GM23338 (cell line): ENCODE measurements around the gene ZNF333. TPM values are rescaled to one million over a fixed set of nuclear protein-coding genes. Genes with fewer than 3 reads are reported as not detected.

Source experiments
- ATAC-seq: fragments of 200-7000 bp; cut with Tn5 transposase; 3 replicates; pipeline ENCODE4 v1.9.1; 2020
- DNase-seq: peaks from one replicate; pipeline ENCODE4 v3.0.0-alpha.2; 2015; ENCODE audit warnings: low spot score
- H2AFZ ChIP-seq: fragments of 200-600 bp; sonication (generic); 2 replicates; pipeline ENCODE4 v1.8.0; 2016; ENCODE audit warnings: antibody characterized with exemption, mild to moderate bottlenecking, moderate library complexity
- H3F3A ChIP-seq: fragments of 200-600 bp; sonication (generic); replicated peaks from 2 replicates; pipeline ENCODE4 v1.8.0; 2017; ENCODE audit warnings: antibody characterized with exemption, mixed run types, low read depth
- H3K27ac ChIP-seq: fragments of 200-600 bp; sonication (generic); 2 replicates; pipeline ENCODE4 v1.6.1; 2016; ENCODE audit warnings: low read depth
- H3K27me3 ChIP-seq: fragments of 200-600 bp; sonication (generic); 2 replicates; pipeline ENCODE4 v1.8.0; 2016; ENCODE audit warnings: mild to moderate bottlenecking, mixed run types, moderate library complexity; ENCODE audit not compliant: insufficient read depth
- H3K36me3 ChIP-seq: fragments of 200-600 bp; sonication (generic); 2 replicates; pipeline ENCODE4 v1.8.0; 2016; ENCODE audit warnings: mild to moderate bottlenecking; ENCODE audit not compliant: insufficient read depth
- H3K4me1 ChIP-seq: fragments of 200-600 bp; sonication (generic); 2 replicates; pipeline ENCODE4 v1.8.0; 2016; ENCODE audit warnings: mild to moderate bottlenecking, moderate library complexity; ENCODE audit not compliant: insufficient read depth
- H3K4me2 ChIP-seq: fragments of 200-600 bp; sonication (generic); 2 replicates; pipeline ENCODE4 v1.7.1; 2017; ENCODE audit warnings: mixed run types
- H3K4me3 ChIP-seq: fragments of 200-600 bp; sonication (generic); 2 replicates; pipeline ENCODE4 v1.6.1; 2016; ENCODE audit warnings: mixed run types
- H3K79me2 ChIP-seq: fragments of 200-600 bp; sonication (generic); replicated peaks from 2 replicates; pipeline ENCODE4 v1.8.0; 2017; ENCODE audit warnings: mild to moderate bottlenecking; ENCODE audit not compliant: insufficient read depth
- H3K9me2 ChIP-seq: fragments of 200-600 bp; sonication (generic); 2 replicates; pipeline ENCODE4 v1.8.0; 2017; ENCODE audit not compliant: insufficient read depth
- H4K20me1 ChIP-seq: fragments of 200-600 bp; sonication (generic); replicated peaks from 2 replicates; pipeline ENCODE4 v1.8.0; 2017; ENCODE audit warnings: mild to moderate bottlenecking; ENCODE audit not compliant: insufficient read depth
- H3K27ac Mint-ChIP-seq: 2 replicates; pipeline ENCODE4 v1.8.0; 2020; ENCODE audit warnings: inconsistent platforms, mild to moderate bottlenecking, moderate library complexity, mixed read lengths
- H3K27me3 Mint-ChIP-seq: 3 replicates; pipeline ENCODE4 v1.8.0; 2022; ENCODE audit warnings: low read depth, mild to moderate bottlenecking, moderate library complexity, mixed read lengths, inconsistent platforms; ENCODE audit not compliant: insufficient read depth, poor library complexity
- H3K36me3 Mint-ChIP-seq: 3 replicates; pipeline ENCODE4 v1.8.0; 2021; ENCODE audit warnings: low read depth, mild to moderate bottlenecking, inconsistent platforms, moderate library complexity, mixed read lengths
- H3K4me1 Mint-ChIP-seq: 3 replicates; pipeline ENCODE4 v1.8.0; 2020; ENCODE audit warnings: mild to moderate bottlenecking, inconsistent platforms, mixed read lengths
- H3K4me3 Mint-ChIP-seq: 3 replicates; pipeline ENCODE4 v1.8.0; 2021; ENCODE audit warnings: moderate library complexity, mild to moderate bottlenecking, inconsistent platforms, mixed read lengths
- H3K9me3 Mint-ChIP-seq: 3 replicates; pipeline ENCODE4 v1.8.0; 2020; ENCODE audit warnings: moderate library complexity, mild to moderate bottlenecking, inconsistent platforms, mixed read lengths
- EZH2 ChIP-seq: fragments of 200-600 bp; sonication (generic); IDR thresholded peaks from one replicate; pipeline ENCODE4 v1.8.0; 2017; ENCODE audit warnings: antibody characterized with exemption, mild to moderate bottlenecking, low read depth; ENCODE audit not compliant: unreplicated experiment
- EZH2phosphoT487 ChIP-seq: fragments of 200-600 bp; sonication (generic); IDR thresholded peaks from one replicate; pipeline ENCODE4 v1.8.1; 2018; ENCODE audit warnings: antibody characterized with exemption; ENCODE audit not compliant: unreplicated experiment
- JUNB ChIP-seq: IDR thresholded peaks from one replicate; pipeline ENCODE4 v1.6.1; 2016; ENCODE audit warnings: antibody characterized with exemption; ENCODE audit not compliant: unreplicated experiment
- NANOG ChIP-seq: IDR thresholded peaks from 2 replicates; pipeline ENCODE4 v1.6.1; 2016; ENCODE audit warnings: antibody characterized with exemption, borderline replicate concordance
- POLR2AphosphoS5 ChIP-seq: IDR thresholded peaks from 2 replicates; pipeline ENCODE4 v1.6.1; 2016; ENCODE audit warnings: antibody characterized with exemption, low read depth
- REST ChIP-seq: IDR thresholded peaks from one replicate; pipeline ENCODE4 v1.6.1; 2018; ENCODE audit warnings: antibody characterized with exemption; ENCODE audit not compliant: unreplicated experiment
- STAT1 ChIP-seq: IDR thresholded peaks from one replicate; pipeline ENCODE4 v1.6.1; 2016; ENCODE audit warnings: antibody characterized with exemption; ENCODE audit not compliant: unreplicated experiment
- ZNF114 ChIP-seq: fragments of 250-450 bp; sonication (Bioruptor Pico); IDR thresholded peaks from 2 replicates; pipeline ENCODE4 v1.5.0; 2020; ENCODE audit warnings: mild to moderate bottlenecking, moderate library complexity
- polyA plus RNA-seq: library from polyadenylated mRNA; unstranded; fragments of >200 nt; fragmentation: Nextera tagmentation; extraction: Ambion mirVana; gene quantifications from 2 replicates; pipeline ENCODE4 v1.2.1, GENCODE V29; 2016
- total RNA-seq: library from RNA; depleted of rRNA; stranded (reverse); fragments of >200 nt; shearing (Covaris generic); gene quantifications from 2 replicates; pipeline ENCODE4 v1.2.3, GENCODE V29; 2014
- TF ChIP-seq, protein P1 (sequence below): fragments of 250-450 bp; sonication (Bioruptor Pico); IDR thresholded peaks from 2 replicates; pipeline ENCODE4 v1.5.0; 2020; ENCODE audit warnings: mild to moderate bottlenecking, moderate library complexity
- TF ChIP-seq, protein P2 (sequence below), 2 experiments: fragments of 200-600 bp in 1 of 2; sonication (generic) in 1 of 2; conservative IDR thresholded peaks; 2 replicates each; pipeline versions ENCODE4 v1.5.1 to v1.6.1; 2016 to 2017; ENCODE audit warnings: antibody characterized with exemption in 2 of 2, low read depth in 2 of 2, mild to moderate bottlenecking in 2 of 2, moderate library complexity in 1 of 2
- TF ChIP-seq, protein P3 (sequence below): IDR thresholded peaks from 2 replicates; pipeline ENCODE4 v1.6.1; 2016; ENCODE audit warnings: antibody characterized with exemption

ZNF333 gene
- total and polyA plus RNA-seq, 2 experiments from 2014 or later, result 7.2 to 21.6 TPM

GRCh38 chr19:14733574-14733973 is 43.7 kb downstream of the ZNF333 start (continued):
- TF ChIP-seq, protein P1, sequence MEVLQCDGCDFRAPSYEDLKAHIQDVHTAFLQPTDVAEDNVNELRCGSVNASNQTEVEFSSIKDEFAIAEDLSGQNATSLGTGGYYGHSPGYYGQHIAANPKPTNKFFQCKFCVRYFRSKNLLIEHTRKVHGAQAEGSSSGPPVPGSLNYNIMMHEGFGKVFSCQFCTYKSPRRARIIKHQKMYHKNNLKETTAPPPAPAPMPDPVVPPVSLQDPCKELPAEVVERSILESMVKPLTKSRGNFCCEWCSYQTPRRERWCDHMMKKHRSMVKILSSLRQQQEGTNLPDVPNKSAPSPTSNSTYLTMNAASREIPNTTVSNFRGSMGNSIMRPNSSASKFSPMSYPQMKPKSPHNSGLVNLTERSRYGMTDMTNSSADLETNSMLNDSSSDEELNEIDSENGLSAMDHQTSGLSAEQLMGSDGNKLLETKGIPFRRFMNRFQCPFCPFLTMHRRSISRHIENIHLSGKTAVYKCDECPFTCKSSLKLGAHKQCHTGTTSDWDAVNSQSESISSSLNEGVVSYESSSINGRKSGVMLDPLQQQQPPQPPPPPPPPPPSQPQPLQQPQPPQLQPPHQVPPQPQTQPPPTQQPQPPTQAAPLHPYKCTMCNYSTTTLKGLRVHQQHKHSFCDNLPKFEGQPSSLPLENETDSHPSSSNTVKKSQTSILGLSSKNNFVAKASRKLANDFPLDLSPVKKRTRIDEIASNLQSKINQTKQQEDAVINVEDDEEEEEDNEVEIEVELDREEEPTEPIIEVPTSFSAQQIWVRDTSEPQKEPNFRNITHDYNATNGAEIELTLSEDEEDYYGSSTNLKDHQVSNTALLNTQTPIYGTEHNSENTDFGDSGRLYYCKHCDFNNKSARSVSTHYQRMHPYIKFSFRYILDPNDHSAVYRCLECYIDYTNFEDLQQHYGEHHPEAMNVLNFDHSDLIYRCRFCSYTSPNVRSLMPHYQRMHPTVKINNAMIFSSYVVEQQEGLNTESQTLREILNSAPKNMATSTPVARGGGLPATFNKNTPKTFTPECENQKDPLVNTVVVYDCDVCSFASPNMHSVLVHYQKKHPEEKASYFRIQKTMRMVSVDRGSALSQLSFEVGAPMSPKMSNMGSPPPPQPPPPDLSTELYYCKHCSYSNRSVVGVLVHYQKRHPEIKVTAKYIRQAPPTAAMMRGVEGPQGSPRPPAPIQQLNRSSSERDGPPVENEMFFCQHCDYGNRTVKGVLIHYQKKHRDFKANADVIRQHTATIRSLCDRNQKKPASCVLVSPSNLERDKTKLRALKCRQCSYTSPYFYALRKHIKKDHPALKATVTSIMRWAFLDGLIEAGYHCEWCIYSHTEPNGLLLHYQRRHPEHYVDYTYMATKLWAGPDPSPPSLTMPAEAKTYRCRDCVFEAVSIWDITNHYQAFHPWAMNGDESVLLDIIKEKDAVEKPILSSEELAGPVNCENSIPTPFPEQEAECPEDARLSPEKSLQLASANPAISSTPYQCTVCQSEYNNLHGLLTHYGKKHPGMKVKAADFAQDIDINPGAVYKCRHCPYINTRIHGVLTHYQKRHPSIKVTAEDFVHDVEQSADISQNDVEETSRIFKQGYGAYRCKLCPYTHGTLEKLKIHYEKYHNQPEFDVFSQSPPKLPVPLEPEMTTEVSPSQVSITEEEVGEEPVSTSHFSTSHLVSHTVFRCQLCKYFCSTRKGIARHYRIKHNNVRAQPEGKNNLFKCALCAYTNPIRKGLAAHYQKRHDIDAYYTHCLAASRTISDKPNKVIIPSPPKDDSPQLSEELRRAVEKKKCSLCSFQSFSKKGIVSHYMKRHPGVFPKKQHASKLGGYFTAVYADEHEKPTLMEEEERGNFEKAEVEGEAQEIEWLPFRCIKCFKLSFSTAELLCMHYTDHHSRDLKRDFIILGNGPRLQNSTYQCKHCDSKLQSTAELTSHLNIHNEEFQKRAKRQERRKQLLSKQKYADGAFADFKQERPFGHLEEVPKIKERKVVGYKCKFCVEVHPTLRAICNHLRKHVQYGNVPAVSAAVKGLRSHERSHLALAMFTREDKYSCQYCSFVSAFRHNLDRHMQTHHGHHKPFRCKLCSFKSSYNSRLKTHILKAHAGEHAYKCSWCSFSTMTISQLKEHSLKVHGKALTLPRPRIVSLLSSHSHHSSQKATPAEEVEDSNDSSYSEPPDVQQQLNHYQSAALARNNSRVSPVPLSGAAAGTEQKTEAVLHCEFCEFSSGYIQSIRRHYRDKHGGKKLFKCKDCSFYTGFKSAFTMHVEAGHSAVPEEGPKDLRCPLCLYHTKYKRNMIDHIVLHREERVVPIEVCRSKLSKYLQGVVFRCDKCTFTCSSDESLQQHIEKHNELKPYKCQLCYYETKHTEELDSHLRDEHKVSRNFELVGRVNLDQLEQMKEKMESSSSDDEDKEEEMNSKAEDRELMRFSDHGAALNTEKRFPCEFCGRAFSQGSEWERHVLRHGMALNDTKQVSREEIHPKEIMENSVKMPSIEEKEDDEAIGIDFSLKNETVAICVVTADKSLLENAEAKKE (CRISPR knock-in tag), result no peak
- TF ChIP-seq POLR2AphosphoS5, result no peak
- TF ChIP-seq, protein P2, sequence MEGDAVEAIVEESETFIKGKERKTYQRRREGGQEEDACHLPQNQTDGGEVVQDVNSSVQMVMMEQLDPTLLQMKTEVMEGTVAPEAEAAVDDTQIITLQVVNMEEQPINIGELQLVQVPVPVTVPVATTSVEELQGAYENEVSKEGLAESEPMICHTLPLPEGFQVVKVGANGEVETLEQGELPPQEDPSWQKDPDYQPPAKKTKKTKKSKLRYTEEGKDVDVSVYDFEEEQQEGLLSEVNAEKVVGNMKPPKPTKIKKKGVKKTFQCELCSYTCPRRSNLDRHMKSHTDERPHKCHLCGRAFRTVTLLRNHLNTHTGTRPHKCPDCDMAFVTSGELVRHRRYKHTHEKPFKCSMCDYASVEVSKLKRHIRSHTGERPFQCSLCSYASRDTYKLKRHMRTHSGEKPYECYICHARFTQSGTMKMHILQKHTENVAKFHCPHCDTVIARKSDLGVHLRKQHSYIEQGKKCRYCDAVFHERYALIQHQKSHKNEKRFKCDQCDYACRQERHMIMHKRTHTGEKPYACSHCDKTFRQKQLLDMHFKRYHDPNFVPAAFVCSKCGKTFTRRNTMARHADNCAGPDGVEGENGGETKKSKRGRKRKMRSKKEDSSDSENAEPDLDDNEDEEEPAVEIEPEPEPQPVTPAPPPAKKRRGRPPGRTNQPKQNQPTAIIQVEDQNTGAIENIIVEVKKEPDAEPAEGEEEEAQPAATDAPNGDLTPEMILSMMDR (conservative IDR thresholded peaks at IDR 0.05; ENCODE audit: low read depth in 2 of 2), result no peak
- TF ChIP-seq, protein P3, sequence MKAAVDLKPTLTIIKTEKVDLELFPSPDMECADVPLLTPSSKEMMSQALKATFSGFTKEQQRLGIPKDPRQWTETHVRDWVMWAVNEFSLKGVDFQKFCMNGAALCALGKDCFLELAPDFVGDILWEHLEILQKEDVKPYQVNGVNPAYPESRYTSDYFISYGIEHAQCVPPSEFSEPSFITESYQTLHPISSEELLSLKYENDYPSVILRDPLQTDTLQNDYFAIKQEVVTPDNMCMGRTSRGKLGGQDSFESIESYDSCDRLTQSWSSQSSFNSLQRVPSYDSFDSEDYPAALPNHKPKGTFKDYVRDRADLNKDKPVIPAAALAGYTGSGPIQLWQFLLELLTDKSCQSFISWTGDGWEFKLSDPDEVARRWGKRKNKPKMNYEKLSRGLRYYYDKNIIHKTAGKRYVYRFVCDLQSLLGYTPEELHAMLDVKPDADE, result no peak
- no peak for TF ChIP-seq STAT1
- TF ChIP-seq ZNF114 (CRISPR knock-in tag), result no peak
- no peak for TF ChIP-seq EZH2

- H3K27me3 ChIP-seq, result no peaks in the 10 kb centered on the region
- H3K4me3 ChIP-seq, result no peak overlapping the region
- no peak overlapping the region for H2AFZ ChIP-seq
- DNase-seq, result no peak
- no peak overlapping the region for H3K27ac ChIP-seq
- H3K36me3 Mint-ChIP-seq, result peaks cover 31% of the 10 kb centered on the region
- no peaks in the 10 kb centered on the region for H3K27me3 Mint-ChIP-seq
- H3K4me2 ChIP-seq, result no peak overlapping the region
- H3K79me2 ChIP-seq, result no peaks in the 10 kb centered on the region
- no peaks in the 10 kb centered on the region for H3F3A ChIP-seq
- peaks cover 71% of the 10 kb centered on the region for H3K9me3 Mint-ChIP-seq
- TF ChIP-seq NANOG, result no peak
- TF ChIP-seq JUNB, result no peak
- no peak for TF ChIP-seq STAT1
- TF ChIP-seq POLR2AphosphoS5, result no peak
- no peak for TF ChIP-seq EZH2
- TF ChIP-seq REST, result no peak
- TF ChIP-seq EZH2phosphoT487, result no peak
- no peaks in the 10 kb centered on the region for H3K9me2 ChIP-seq
- H3K4me1 Mint-ChIP-seq, result no peaks in the 10 kb centered on the region
- no peaks in the 10 kb centered on the region for H4K20me1 ChIP-seq
- no peak for ATAC-seq
- H3K36me3 ChIP-seq, result no peaks in the 10 kb centered on the region
- no peak overlapping the region for H3K4me3 Mint-ChIP-seq
- no peaks in the 10 kb centered on the region for H3K4me1 ChIP-seq
- no peak overlapping the region for H3K27ac Mint-ChIP-seq
Observed at GRCh38 chr19:14735915-14736314, 46.1 kb downstream of the ZNF333 start.
